GM12878 (cell line): ENCODE measurements around the gene LILRB4. TPM values are rescaled to one million over a fixed set of nuclear protein-coding genes. Genes with fewer than 3 reads are reported as not detected.

Source experiments
- ATAC-seq: fragments of 200-7000 bp; cut with Tn5 transposase; 3 replicates; pipeline ENCODE4 v1.9.1; 2020; ENCODE audit warnings: mild to moderate bottlenecking, moderate library complexity
- BruUV-seq: library from RNA; stranded (reverse); fragments of 400-500 nt; replicated peaks from 2 replicates; lab custom pipeline; 2021; lab: Mats Ljungman, UMichigan
- CTCF ChIA-PET: fragments of 300-600 bp; sonication (Branson Sonifier 250); formaldehyde crosslinking; extraction: SDS; loops from one replicate; lab custom pipeline; 2021; ENCODE audit warnings: inconsistent platforms; lab: Yijun Ruan, JAX
- POLR2A ChIA-PET: fragments of 350-600 bp; formaldehyde crosslinking; extraction: SDS; loops from one replicate; lab custom pipeline; 2021; ENCODE audit warnings: inconsistent platforms; lab: Charles Lee
- RAD21 ChIA-PET: fragments of 300-600 bp; sonication (Branson Sonifier 250); formaldehyde crosslinking; loops from one replicate; lab custom pipeline; 2023; ENCODE audit warnings: antibody characterized with exemption; ENCODE audit not compliant: unreplicated experiment; lab: Charles Lee
- SMC1A ChIA-PET: fragments of 300-600 bp; sonication (Branson Sonifier 250); formaldehyde crosslinking; loops from one replicate; lab custom pipeline; 2023; ENCODE audit not compliant: unreplicated experiment, uncharacterized antibody; lab: Charles Lee
- DNase-seq: peaks from one replicate; pipeline ENCODE4 v3.0.0-alpha.2; 2011; ENCODE audit warnings: low read depth, low spot score
- FAIRE-seq: peaks from 3 replicates; lab custom pipeline; 2011; peaks lifted over from hg19 to GRCh38; lab: Jason Lieb, UNC
- H2AFZ ChIP-seq: 2 replicates; pipeline ENCODE4 v1.6.0; 2011; ENCODE audit warnings: low read depth, low read length, control low read depth; ENCODE audit not compliant: control insufficient read depth
- H3K27ac ChIP-seq: 2 replicates; pipeline ENCODE4 v1.5.1; 2011; ENCODE audit warnings: control low read depth; ENCODE audit not compliant: control insufficient read depth, insufficient read depth
- H3K27me3 ChIP-seq, 2 experiments: replicated peaks in 1 of 2; 2 replicates each; pipeline versions ENCODE4 v1.6.0 to v1.6.1; 2011; ENCODE audit warnings: low read length in 1 of 2; ENCODE audit not compliant: control insufficient read depth in 2 of 2, insufficient read depth in 2 of 2
- H3K36me3 ChIP-seq, 2 experiments: 2 replicates each; pipeline ENCODE4 v1.5.1; 2011; ENCODE audit warnings: low read length in 1 of 2; ENCODE audit not compliant: control insufficient read depth in 2 of 2, insufficient read depth in 2 of 2
- H3K4me1 ChIP-seq: 2 replicates; pipeline ENCODE4 v1.6.1; 2011; ENCODE audit warnings: mild to moderate bottlenecking, low read length, moderate library complexity, mixed read lengths; ENCODE audit not compliant: control insufficient read depth, insufficient read depth
- H3K4me2 ChIP-seq: 2 replicates; pipeline ENCODE4 v1.6.0; 2011; ENCODE audit warnings: control low read depth; ENCODE audit not compliant: control insufficient read depth, insufficient read depth
- H3K4me3 ChIP-seq: fragments of 200-600 bp; sonication (generic); 2 replicates; pipeline ENCODE4 v1.5.1; 2016
- H3K79me2 ChIP-seq: 2 replicates; pipeline ENCODE4 v1.6.0; 2011; ENCODE audit warnings: low read length; ENCODE audit not compliant: control insufficient read depth, insufficient read depth
- H3K9ac ChIP-seq: 2 replicates; pipeline ENCODE4 v1.8.0; 2011; ENCODE audit warnings: low read length, control low read depth, mixed read lengths; ENCODE audit not compliant: control insufficient read depth, insufficient read depth
- H3K9me3 ChIP-seq: replicated peaks from 3 replicates; pipeline ENCODE4 v1.5.1; 2011; ENCODE audit warnings: mild to moderate bottlenecking, low read length; ENCODE audit not compliant: control insufficient read depth, insufficient read depth
- H4K20me1 ChIP-seq: 2 replicates; pipeline ENCODE4 v1.6.0; 2011; ENCODE audit not compliant: control insufficient read depth, insufficient read depth
- CREB1 ChIP-seq: IDR thresholded peaks from 2 replicates; pipeline ENCODE4 v1.6.1; 2012; ENCODE audit warnings: low read depth, mild to moderate bottlenecking, inconsistent platforms
- GABPA ChIP-seq: IDR thresholded peaks from 2 replicates; pipeline ENCODE4 v1.6.1; 2014; ENCODE audit warnings: antibody characterized with exemption, low read depth, mild to moderate bottlenecking, inconsistent platforms
- MYC ChIP-seq: IDR thresholded peaks from 2 replicates; pipeline ENCODE4 v1.6.1; 2011; ENCODE audit warnings: mild to moderate bottlenecking, low read length, moderate library complexity, inconsistent platforms; ENCODE audit not compliant: insufficient read depth, insufficient replicate concordance, insufficient read length, severe bottlenecking
- NFYB ChIP-seq: IDR thresholded peaks from 2 replicates; pipeline ENCODE4 v1.6.1; 2011; ENCODE audit warnings: low read depth, mild to moderate bottlenecking, low read length, improper control_type of control experiment, moderate library complexity; ENCODE audit not compliant: insufficient read depth
- RAD51 ChIP-seq: fragments of 450-650 bp; IDR thresholded peaks from 2 replicates; pipeline ENCODE4 v1.6.1; 2016; ENCODE audit warnings: moderate library complexity, mild to moderate bottlenecking, inconsistent platforms
- SRF ChIP-seq, 2 experiments: IDR thresholded peaks; 2 replicates each; pipeline ENCODE4 v1.6.1; 2011; ENCODE audit warnings: low read depth in 2 of 2, low read length in 2 of 2, mild to moderate bottlenecking in 1 of 2, moderate library complexity in 1 of 2
- ZBTB40 ChIP-seq: fragments of 450-650 bp; IDR thresholded peaks from 2 replicates; pipeline ENCODE4 v1.6.1; 2016; ENCODE audit warnings: mild to moderate bottlenecking, moderate library complexity, borderline replicate concordance
- ZNF207 ChIP-seq: fragments of 450-650 bp; IDR thresholded peaks from 2 replicates; pipeline ENCODE4 v1.6.1; 2014; ENCODE audit warnings: antibody characterized with exemption, mild to moderate bottlenecking, borderline replicate concordance
- WGBS: methylation state at CpG from one replicate; pipeline ENCODE4 v1.1.6; 2016; ENCODE audit warnings: low lambda C conversion rate; ENCODE audit not compliant: insufficient replicate concordance, insufficient coverage; ENCODE audit errors: missing lambda C conversion rate; 5-methylcytosine and 5-hydroxymethylcytosine counted together
- in situ Hi-C: fragments of 300-500 bp; cut with MboI; formaldehyde crosslinking; loops from 9 replicates; pipeline ENCODE4 v1.14.3; 2018; ENCODE audit warnings: mixed read lengths
- intact Hi-C: fragments of 100-400 bp; cut with micrococcal nuclease; formaldehyde crosslinking; loops from one replicate; pipeline ENCODE4 v1.14.2; 2022; ENCODE audit not compliant: unreplicated experiment
- polyA plus RNA-seq, 11 experiments: library from polyadenylated mRNA; depleted of rRNA in 4 of 11; unstranded in 6 of 11; stranded (reverse) in 5 of 11; fragments of >200 nt; fragmentation: Nextera tagmentation in 4 of 11; fragmentation: Illumina TruSeq in 1 of 11; extraction: Ambion mirVana in 4 of 11; extraction: Trizol in 1 of 11; gene quantifications; 1 replicate in 1 of 11; 2 replicates in 10 of 11; pipeline versions ENCODE4 v1.2.1 to v1.2.3, GENCODE V29; 2011 to 2016; ENCODE audit warnings: inconsistent platforms in 2 of 11, missing spikeins in 2 of 11, low read depth in 1 of 11
- total RNA-seq, 4 experiments: library from RNA; depleted of rRNA in 3 of 4; stranded (reverse); fragments of >200 nt in 3 of 4; fragmentation: Illumina TruSeq in 1 of 4; extraction: Trizol in 1 of 4; gene quantifications; 2 replicates each; pipeline versions ENCODE4 v1.2.1 to v1.2.3, GENCODE V29; 2013 to 2021
- TF ChIP-seq, protein P1 (sequence below): IDR thresholded peaks from 2 replicates; pipeline ENCODE4 v1.6.1; 2012; ENCODE audit warnings: mild to moderate bottlenecking, low read depth, low read length
- TF ChIP-seq, protein P2 (sequence below): fragments of 450-650 bp; IDR thresholded peaks from 2 replicates; pipeline ENCODE4 v1.6.1; 2017; ENCODE audit warnings: mild to moderate bottlenecking, moderate library complexity

LILRB4 gene
- total and polyA plus RNA-seq, 10 of the 15 experiments (the other 5 are each of a cell fraction or from before 2014, with no cell fraction given), result 2.0 to 39.8 (median 16.0) TPM

DNA sequence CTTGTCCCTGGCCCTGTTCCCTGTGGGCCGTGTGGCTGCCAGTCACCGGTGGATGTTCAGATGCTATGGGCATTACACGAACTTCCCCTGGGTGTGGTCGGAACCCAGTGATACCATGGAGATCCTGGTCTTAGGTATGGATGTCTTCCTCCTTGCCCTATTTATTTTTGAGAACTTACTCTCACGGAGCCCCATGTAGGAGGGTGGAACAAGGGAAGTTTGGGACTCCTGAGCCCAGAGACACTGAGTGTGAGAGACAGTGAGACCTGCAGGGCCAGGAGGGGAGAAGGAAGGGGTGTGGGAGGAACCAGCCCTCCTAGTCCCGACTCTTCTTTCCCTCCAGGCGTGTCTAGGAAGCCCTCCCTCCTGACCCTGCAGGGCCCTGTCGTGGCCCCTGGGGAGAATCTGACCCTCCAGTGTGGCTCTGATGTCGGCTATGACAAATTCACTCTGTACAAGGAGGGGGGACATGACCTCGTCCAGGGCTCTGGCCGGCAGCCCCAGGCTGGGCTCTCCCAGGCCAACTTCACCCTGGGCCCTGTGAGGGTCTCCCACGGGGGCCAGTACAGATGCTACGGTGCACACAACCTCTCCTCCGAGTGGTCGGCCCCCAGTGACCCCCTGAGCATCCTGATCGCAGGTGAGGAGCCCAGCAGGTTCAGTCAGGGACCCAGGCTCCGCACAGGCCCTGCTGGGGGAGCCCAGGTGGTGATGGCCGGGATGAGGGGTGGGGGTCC is 46.6 kb downstream of the LILRB4 start:
- DNase-seq (no peak), FAIRE-seq (no peak), ATAC-seq (no peak)
- in situ Hi-C loops, result no loop called here
- Histone ChIP-seq H3K9ac (no peak overlapping the region), H3K79me2 (no peaks in the 10 kb centered on the region), H3K4me3 (no peak overlapping the region), H3K36me3 (no peaks in the 10 kb centered on the region), H4K20me1 (no peaks in the 10 kb centered on the region), H3K9me3 (no peaks in the 10 kb centered on the region), H3K27ac (no peak overlapping the region), H3K4me1 (peaks cover 9% of the 10 kb centered on the region), H3K4me2 (no peak overlapping the region), H3K27me3 (no peaks in the 10 kb centered on the region; a peak in 1 of 4 replicates), H2AFZ (no peak overlapping the region)
- no TSS peak for BruUV-seq
- CTCF ChIA-PET, result no interaction called here
- RAD21 ChIA-PET, result interaction anchor here (0.6 kb wide), 1 partner anchor 240 kb away, joined by 4 read pairs; no protein-coding TSS in a partner anchor
- 23% methylated on average over 18 of the region's 18 CpGs for WGBS
- intact Hi-C loops, result no loop called here
- SMC1A ChIA-PET, result no interaction called here
- TF ChIP-seq MYC, result no peak
- no peak for TF ChIP-seq RAD51
- no peak for TF ChIP-seq ZBTB40
- TF ChIP-seq, protein P1, sequence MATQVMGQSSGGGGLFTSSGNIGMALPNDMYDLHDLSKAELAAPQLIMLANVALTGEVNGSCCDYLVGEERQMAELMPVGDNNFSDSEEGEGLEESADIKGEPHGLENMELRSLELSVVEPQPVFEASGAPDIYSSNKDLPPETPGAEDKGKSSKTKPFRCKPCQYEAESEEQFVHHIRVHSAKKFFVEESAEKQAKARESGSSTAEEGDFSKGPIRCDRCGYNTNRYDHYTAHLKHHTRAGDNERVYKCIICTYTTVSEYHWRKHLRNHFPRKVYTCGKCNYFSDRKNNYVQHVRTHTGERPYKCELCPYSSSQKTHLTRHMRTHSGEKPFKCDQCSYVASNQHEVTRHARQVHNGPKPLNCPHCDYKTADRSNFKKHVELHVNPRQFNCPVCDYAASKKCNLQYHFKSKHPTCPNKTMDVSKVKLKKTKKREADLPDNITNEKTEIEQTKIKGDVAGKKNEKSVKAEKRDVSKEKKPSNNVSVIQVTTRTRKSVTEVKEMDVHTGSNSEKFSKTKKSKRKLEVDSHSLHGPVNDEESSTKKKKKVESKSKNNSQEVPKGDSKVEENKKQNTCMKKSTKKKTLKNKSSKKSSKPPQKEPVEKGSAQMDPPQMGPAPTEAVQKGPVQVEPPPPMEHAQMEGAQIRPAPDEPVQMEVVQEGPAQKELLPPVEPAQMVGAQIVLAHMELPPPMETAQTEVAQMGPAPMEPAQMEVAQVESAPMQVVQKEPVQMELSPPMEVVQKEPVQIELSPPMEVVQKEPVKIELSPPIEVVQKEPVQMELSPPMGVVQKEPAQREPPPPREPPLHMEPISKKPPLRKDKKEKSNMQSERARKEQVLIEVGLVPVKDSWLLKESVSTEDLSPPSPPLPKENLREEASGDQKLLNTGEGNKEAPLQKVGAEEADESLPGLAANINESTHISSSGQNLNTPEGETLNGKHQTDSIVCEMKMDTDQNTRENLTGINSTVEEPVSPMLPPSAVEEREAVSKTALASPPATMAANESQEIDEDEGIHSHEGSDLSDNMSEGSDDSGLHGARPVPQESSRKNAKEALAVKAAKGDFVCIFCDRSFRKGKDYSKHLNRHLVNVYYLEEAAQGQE, result no peak
- TF ChIP-seq CREB1, result no peak
- no peak for TF ChIP-seq GABPA
- TF ChIP-seq SRF (IDR thresholded peaks at IDR 0.05; ENCODE audit: low read depth in 2 of 2, low read length in 2 of 2), result no peak
- TF ChIP-seq, protein P2, sequence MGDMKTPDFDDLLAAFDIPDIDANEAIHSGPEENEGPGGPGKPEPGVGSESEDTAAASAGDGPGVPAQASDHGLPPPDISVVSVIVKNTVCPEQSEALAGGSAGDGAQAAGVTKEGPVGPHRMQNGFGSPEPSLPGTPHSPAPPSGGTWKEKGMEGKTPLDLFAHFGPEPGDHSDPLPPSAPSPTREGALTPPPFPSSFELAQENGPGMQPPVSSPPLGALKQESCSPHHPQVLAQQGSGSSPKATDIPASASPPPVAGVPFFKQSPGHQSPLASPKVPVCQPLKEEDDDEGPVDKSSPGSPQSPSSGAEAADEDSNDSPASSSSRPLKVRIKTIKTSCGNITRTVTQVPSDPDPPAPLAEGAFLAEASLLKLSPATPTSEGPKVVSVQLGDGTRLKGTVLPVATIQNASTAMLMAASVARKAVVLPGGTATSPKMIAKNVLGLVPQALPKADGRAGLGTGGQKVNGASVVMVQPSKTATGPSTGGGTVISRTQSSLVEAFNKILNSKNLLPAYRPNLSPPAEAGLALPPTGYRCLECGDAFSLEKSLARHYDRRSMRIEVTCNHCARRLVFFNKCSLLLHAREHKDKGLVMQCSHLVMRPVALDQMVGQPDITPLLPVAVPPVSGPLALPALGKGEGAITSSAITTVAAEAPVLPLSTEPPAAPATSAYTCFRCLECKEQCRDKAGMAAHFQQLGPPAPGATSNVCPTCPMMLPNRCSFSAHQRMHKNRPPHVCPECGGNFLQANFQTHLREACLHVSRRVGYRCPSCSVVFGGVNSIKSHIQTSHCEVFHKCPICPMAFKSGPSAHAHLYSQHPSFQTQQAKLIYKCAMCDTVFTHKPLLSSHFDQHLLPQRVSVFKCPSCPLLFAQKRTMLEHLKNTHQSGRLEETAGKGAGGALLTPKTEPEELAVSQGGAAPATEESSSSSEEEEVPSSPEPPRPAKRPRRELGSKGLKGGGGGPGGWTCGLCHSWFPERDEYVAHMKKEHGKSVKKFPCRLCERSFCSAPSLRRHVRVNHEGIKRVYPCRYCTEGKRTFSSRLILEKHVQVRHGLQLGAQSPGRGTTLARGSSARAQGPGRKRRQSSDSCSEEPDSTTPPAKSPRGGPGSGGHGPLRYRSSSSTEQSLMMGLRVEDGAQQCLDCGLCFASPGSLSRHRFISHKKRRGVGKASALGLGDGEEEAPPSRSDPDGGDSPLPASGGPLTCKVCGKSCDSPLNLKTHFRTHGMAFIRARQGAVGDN, result no peak
- no peak for TF ChIP-seq NFYB
- TF ChIP-seq ZNF207, result no peak
- POLR2A ChIA-PET, result no interaction called here
